Neuron (in vitro differentiated cells): ENCODE results near the gene KRT39.
"Not testable (repeated sequence)": the region's sequence is repeated elsewhere in the genome, so short reads cannot be mapped to it uniquely, and the experiment has no call there.

Experiments used
- H2AFZ ChIP-seq: one replicate; pipeline ENCODE4 v1.6.1; 2013; ENCODE audit warnings: low read depth, mild to moderate bottlenecking, inconsistent platforms, low read length, moderate library complexity
- H3K27me3 ChIP-seq: one replicate; pipeline ENCODE4 v1.6.1; 2013; ENCODE audit warnings: low read length; ENCODE audit not compliant: insufficient read depth
- H3K36me3 ChIP-seq: one replicate; pipeline ENCODE4 v1.6.1; 2013; ENCODE audit warnings: low read length; ENCODE audit not compliant: insufficient read depth
- H3K4me1 ChIP-seq: one replicate; pipeline ENCODE4 v1.6.1; 2013; ENCODE audit warnings: low read length; ENCODE audit not compliant: insufficient read depth
- H3K4me3 ChIP-seq: 2 replicates; pipeline ENCODE4 v1.5.1; 2013; ENCODE audit warnings: mild to moderate bottlenecking, low read length, moderate library complexity
- H3K9me3 ChIP-seq: one replicate; pipeline ENCODE4 v1.6.1; 2013; ENCODE audit warnings: low read length

The KRT39 gene

GRCh38 chr17:40921026-40921425 lies 45.7 kb downstream of the KRT39 start:
- Histone ChIP-seq H3K36me3 (no peaks in the 10 kb centered on the region), H3K4me1 (no peaks in the 10 kb centered on the region), H2AFZ (no peak overlapping the region), H3K27me3 (no peaks in the 10 kb centered on the region), H3K4me3 (no peak overlapping the region), H3K9me3 (no peaks in the 10 kb centered on the region)

GRCh38 chr17:40917116-40917515 lies 49.6 kb downstream of the KRT39 start:
- H3K9me3 ChIP-seq, H3K36me3 ChIP-seq, H3K4me1 ChIP-seq, H2AFZ ChIP-seq, H3K4me3 ChIP-seq, H3K27me3 ChIP-seq: not testable (repeated sequence)

GRCh38 chr17:40916366-40916765 lies 50.4 kb downstream of the KRT39 start:
- Histone ChIP-seq H3K4me3 (no peak overlapping the region), H2AFZ (no peak overlapping the region), H3K4me1 (no peaks in the 10 kb centered on the region), H3K36me3 (no peaks in the 10 kb centered on the region), H3K9me3 (no peaks in the 10 kb centered on the region), H3K27me3 (peaks cover 5% of the 10 kb centered on the region)

- H3K27me3 ChIP-seq, result peaks cover 5% of the 10 kb centered on the region
- H3K4me1 ChIP-seq, result no peaks in the 10 kb centered on the region
- no peaks in the 10 kb centered on the region for H3K36me3 ChIP-seq
- H2AFZ ChIP-seq, result no peak overlapping the region
- H3K4me3 ChIP-seq, result no peak overlapping the region
- H3K9me3 ChIP-seq, result no peaks in the 10 kb centered on the region
Measured at GRCh38 chr17:40915721-40916256, 51.0 kb downstream of the KRT39 start.

- Histone ChIP-seq H3K9me3 (no peaks in the 10 kb centered on the region), H3K4me1 (no peaks in the 10 kb centered on the region), H2AFZ (no peak overlapping the region), H3K36me3 (no peaks in the 10 kb centered on the region), H3K4me3 (no peak overlapping the region), H3K27me3 (peaks cover 5% of the 10 kb centered on the region)
Measured at GRCh38 chr17:40915199-40915661, 51.5 kb downstream of the KRT39 start.

- Histone ChIP-seq H3K27me3 (peaks cover 8% of the 10 kb centered on the region), H3K4me1 (no peaks in the 10 kb centered on the region), H3K36me3 (no peaks in the 10 kb centered on the region), H3K4me3 (no peak overlapping the region), H2AFZ (no peak overlapping the region), H3K9me3 (no peaks in the 10 kb centered on the region)
Measured at GRCh38 chr17:40914075-40914855, 52.5 kb downstream of the KRT39 start.

GRCh38 chr17:40912486-40913210 lies 54.1 kb downstream of the KRT39 start:
- H3K36me3 ChIP-seq, result no peaks in the 10 kb centered on the region
- H2AFZ ChIP-seq, result no peak overlapping the region
- H3K9me3 ChIP-seq, result no peaks in the 10 kb centered on the region
- peaks cover 8% of the 10 kb centered on the region for H3K27me3 ChIP-seq
- H3K4me3 ChIP-seq, result no peak overlapping the region
- no peaks in the 10 kb centered on the region for H3K4me1 ChIP-seq

- no peaks in the 10 kb centered on the region for H3K4me1 ChIP-seq
- no peak overlapping the region for H3K4me3 ChIP-seq
- H3K27me3 ChIP-seq, result peaks cover 8% of the 10 kb centered on the region
- no peaks in the 10 kb centered on the region for H3K9me3 ChIP-seq
- H3K36me3 ChIP-seq, result no peaks in the 10 kb centered on the region
- no peak overlapping the region for H2AFZ ChIP-seq
Measured at GRCh38 chr17:40910441-40910841, 56.3 kb downstream of the KRT39 start.

- H3K27me3 ChIP-seq, result peaks cover 8% of the 10 kb centered on the region
- no peaks in the 10 kb centered on the region for H3K9me3 ChIP-seq
- no peak overlapping the region for H2AFZ ChIP-seq
- no peaks in the 10 kb centered on the region for H3K4me1 ChIP-seq
- H3K4me3 ChIP-seq, result no peak overlapping the region
- no peaks in the 10 kb centered on the region for H3K36me3 ChIP-seq
Measured at GRCh38 chr17:40909755-40910154, 57.0 kb downstream of the KRT39 start.

- H3K27me3 ChIP-seq, result peaks cover 8% of the 10 kb centered on the region
- H3K4me1 ChIP-seq, result no peaks in the 10 kb centered on the region
- no peak overlapping the region for H2AFZ ChIP-seq
Measured at GRCh38 chr17:40909351-40909750, 57.4 kb downstream of the KRT39 start.

More at GRCh38 chr17:40909351-40909750, 57.4 kb downstream of the KRT39 start:
- Histone ChIP-seq H3K9me3 (no peaks in the 10 kb centered on the region), H3K4me3 (no peak overlapping the region), H3K36me3 (no peaks in the 10 kb centered on the region)
